Putamen (tissue), 1 donor: ENCODE data around the gene BICC1.
A peak's percentile ranks its signal among the peaks of the same experiment; 100 is the strongest.

Source experiments
- DNase-seq: peaks from one replicate; pipeline ENCODE4 v3.0.0-alpha.2; 2016; ENCODE audit warnings: low spot score

The BICC1 gene

GRCh38 chr10:58515291-58515941 lies 2.7 kb downstream of the BICC1 start:
- no peak for DNase-seq

- DNase-seq: no peak
Measured at GRCh38 chr10:58516119-58516518, 3.4 kb downstream of the BICC1 start.

- no peak for DNase-seq
Measured at GRCh38 chr10:58516671-58517070, 4.0 kb downstream of the BICC1 start.

GRCh38 chr10:58517081-58517480 lies 4.4 kb downstream of the BICC1 start:
- DNase-seq: no peak

GRCh38 chr10:58517491-58518355 lies 5.1 kb downstream of the BICC1 start:
- no peak for DNase-seq

GRCh38 chr10:58518775-58519174 lies 6.1 kb downstream of the BICC1 start:
- no peak for DNase-seq

GRCh38 chr10:58529077-58529728 lies 16.5 kb downstream of the BICC1 start:
- no peak for DNase-seq

GRCh38 chr10:58531084-58531695 lies 18.5 kb downstream of the BICC1 start:
- peak; percentile 34 for DNase-seq

- no peak for DNase-seq
Measured at GRCh38 chr10:58535311-58535710, 22.6 kb downstream of the BICC1 start.

- no peak for DNase-seq
Measured at GRCh38 chr10:58543141-58543540, 30.5 kb downstream of the BICC1 start.

- DNase-seq: no peak
Measured at GRCh38 chr10:58544135-58544534, 31.5 kb downstream of the BICC1 start.

GRCh38 chr10:58545427-58545826 lies 32.8 kb downstream of the BICC1 start:
- DNase-seq: no peak

- no peak for DNase-seq
Measured at GRCh38 chr10:58546137-58546536, 33.5 kb downstream of the BICC1 start.

GRCh38 chr10:58546722-58547445 lies 34.2 kb downstream of the BICC1 start:
- DNase-seq: no peak

GRCh38 chr10:58547963-58548362 lies 35.3 kb downstream of the BICC1 start:
- no peak for DNase-seq

GRCh38 chr10:58554316-58554715 lies 41.6 kb downstream of the BICC1 start:
- DNase-seq: no peak

- DNase-seq: no peak
Measured at GRCh38 chr10:58555170-58555929, 42.7 kb downstream of the BICC1 start.

GRCh38 chr10:58555930-58556311 lies 43.2 kb downstream of the BICC1 start:
- no peak for DNase-seq

- no peak for DNase-seq
Measured at GRCh38 chr10:58556516-58557165, 44.0 kb downstream of the BICC1 start.

- no peak for DNase-seq
Measured at GRCh38 chr10:58557714-58558113, 45.0 kb downstream of the BICC1 start.

- DNase-seq: no peak
Measured at GRCh38 chr10:58560068-58560467, 47.4 kb downstream of the BICC1 start.
